Liver (tissue), 3 donors: ENCODE measurements around the gene MYO15B.

Experiments used
- ATF3 ChIP-seq: IDR thresholded peaks from 2 replicates; pipeline ENCODE4 v1.6.1; 2016; ENCODE audit warnings: antibody characterized with exemption
- CTCF ChIP-seq: fragments of 150-350 bp; IDR thresholded peaks from 2 replicates; pipeline ENCODE4 v1.5.1; 2017; ENCODE audit warnings: improper control_type of control experiment, low read depth, low read length; ENCODE audit not compliant: missing input control
- NR2F2 ChIP-seq: IDR thresholded peaks from 2 replicates; pipeline ENCODE4 v1.6.1; 2016; ENCODE audit warnings: antibody characterized with exemption
- RAD21 ChIP-seq, 2 donors: IDR thresholded peaks; 2 replicates each; pipeline ENCODE4 v1.6.1; 2016; ENCODE audit warnings: antibody characterized with exemption in 2 of 2, mild to moderate bottlenecking in 2 of 2
- REST ChIP-seq: IDR thresholded peaks from 2 replicates; pipeline ENCODE4 v1.6.1; 2016; ENCODE audit warnings: antibody characterized with exemption, mild to moderate bottlenecking
- TAF1 ChIP-seq: conservative IDR thresholded peaks from 2 replicates; pipeline ENCODE4 v1.6.1; 2016; ENCODE audit warnings: antibody characterized with exemption, mild to moderate bottlenecking
- YY1 ChIP-seq: IDR thresholded peaks from 2 replicates; pipeline ENCODE4 v1.6.1; 2016; ENCODE audit warnings: antibody characterized with exemption, mild to moderate bottlenecking
- ZBTB33 ChIP-seq: IDR thresholded peaks from 2 replicates; pipeline ENCODE4 v1.6.1; 2016; ENCODE audit warnings: antibody characterized with exemption
- donor health status: healthy.
- donor health status: healthy.

GRCh38 chr17:75549246-75550138, 38.1 kb upstream of the MYO15B start:
- no peak for TF ChIP-seq ZBTB33
- TF ChIP-seq CTCF: no peak
- TF ChIP-seq ATF3: no peak
- no peak for TF ChIP-seq NR2F2
- TF ChIP-seq RAD21 (IDR thresholded peaks at IDR 0.05): no peak
- TF ChIP-seq TAF1: no peak
- no peak for TF ChIP-seq YY1
- no peak for TF ChIP-seq REST
